ENCODE measurements around the gene DPY19L1. TPM values are rescaled to one million over a fixed set of nuclear protein-coding genes. Genes with fewer than 3 reads are reported as not detected.
A peak's percentile ranks its signal among the peaks of the same experiment; 100 is the strongest.

DPY19L1 gene
- total RNA-seq, 1 experiment from 2014 or later, result 71.7 TPM

DNA sequence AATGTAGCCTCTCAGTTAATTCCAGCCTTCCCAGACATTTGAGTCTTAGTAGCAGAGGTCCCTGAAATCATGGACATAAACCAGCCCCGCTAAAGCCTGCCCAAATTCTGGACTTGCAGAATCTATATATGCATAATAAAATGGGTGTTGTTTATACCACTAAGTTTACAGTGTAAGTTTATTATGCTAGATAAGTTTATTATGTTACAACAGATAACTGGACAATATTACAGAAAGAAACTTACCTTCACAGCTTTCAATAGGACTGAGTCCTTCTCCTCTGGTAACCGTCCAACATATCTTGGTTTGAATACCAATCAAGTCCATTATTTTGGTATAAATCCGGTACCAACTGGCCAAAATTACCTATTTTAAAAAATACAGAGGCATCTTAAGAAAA is 26.2 kb downstream of the DPY19L1 start (continued):
- TF ChIP-seq, protein P1, sequence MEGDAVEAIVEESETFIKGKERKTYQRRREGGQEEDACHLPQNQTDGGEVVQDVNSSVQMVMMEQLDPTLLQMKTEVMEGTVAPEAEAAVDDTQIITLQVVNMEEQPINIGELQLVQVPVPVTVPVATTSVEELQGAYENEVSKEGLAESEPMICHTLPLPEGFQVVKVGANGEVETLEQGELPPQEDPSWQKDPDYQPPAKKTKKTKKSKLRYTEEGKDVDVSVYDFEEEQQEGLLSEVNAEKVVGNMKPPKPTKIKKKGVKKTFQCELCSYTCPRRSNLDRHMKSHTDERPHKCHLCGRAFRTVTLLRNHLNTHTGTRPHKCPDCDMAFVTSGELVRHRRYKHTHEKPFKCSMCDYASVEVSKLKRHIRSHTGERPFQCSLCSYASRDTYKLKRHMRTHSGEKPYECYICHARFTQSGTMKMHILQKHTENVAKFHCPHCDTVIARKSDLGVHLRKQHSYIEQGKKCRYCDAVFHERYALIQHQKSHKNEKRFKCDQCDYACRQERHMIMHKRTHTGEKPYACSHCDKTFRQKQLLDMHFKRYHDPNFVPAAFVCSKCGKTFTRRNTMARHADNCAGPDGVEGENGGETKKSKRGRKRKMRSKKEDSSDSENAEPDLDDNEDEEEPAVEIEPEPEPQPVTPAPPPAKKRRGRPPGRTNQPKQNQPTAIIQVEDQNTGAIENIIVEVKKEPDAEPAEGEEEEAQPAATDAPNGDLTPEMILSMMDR (IDR thresholded peaks at IDR 0.05 in 2 of 3, conservative IDR thresholded peaks at IDR 0.05 in 1 of 3; ENCODE audit: borderline replicate concordance in 1 of 3, insufficient read depth in 1 of 3, low read depth in 2 of 3, low read length in 2 of 3), result no peak
- TF ChIP-seq SP1 (IDR thresholded peaks at IDR 0.05; ENCODE audit: low read depth) (no peak), CBX3 (IDR thresholded peaks at IDR 0.05; ENCODE audit: low read depth) (no peak)

DNA sequence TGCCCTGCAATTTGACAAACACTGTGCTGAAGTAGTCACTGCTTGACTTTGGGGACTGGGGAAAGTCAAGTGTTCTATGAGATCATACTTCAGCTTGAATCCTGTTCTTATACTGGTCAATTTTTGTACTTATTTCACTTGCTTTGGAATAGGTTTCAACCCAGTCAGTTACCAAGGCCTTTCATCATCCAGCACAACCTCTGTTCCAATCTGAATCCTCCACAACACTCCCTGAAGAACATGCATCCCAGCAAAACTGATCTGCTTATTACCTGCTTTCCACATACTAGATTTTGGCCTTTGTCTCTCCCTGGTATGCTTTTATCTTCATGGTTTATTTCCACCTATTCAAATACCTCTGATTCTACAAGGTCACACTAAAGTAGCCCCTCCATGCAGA is 29.5 kb downstream of the DPY19L1 start:
- Histone ChIP-seq H3K9me2 (ENCODE audit: insufficient read depth) (no peaks in the 10 kb centered on the region), H2AFZ (ENCODE audit: low read depth, low read length, poor library complexity, severe bottlenecking) (no peak overlapping the region), H4K20me1 (ENCODE audit: insufficient read depth) (no peaks in the 10 kb centered on the region; the same call in 1 of the 2 replicates), H3K4me1 (ENCODE audit: control insufficient read depth in 1 of 2, insufficient read depth in 2 of 2, low read length in 2 of 2) (peaks cover 40 to 48% of the 10 kb centered on the region in 2 experiments), H3K9me3 (ENCODE audit: control insufficient read depth in 1 of 2, insufficient read depth in 1 of 2, low read depth in 1 of 2, low read length in 2 of 2) (no peaks in the 10 kb centered on the region), H3K4me2 (ENCODE audit: low read length) (no peak overlapping the region), H3K27ac (ENCODE audit: low read depth, low read length) (no peak overlapping the region), H3K9ac (ENCODE audit: low read length) (0 out of 2 replicates have a peak overlapping the region, but pooled peaks have one; percentile 1), H3K36me3 (ENCODE audit: control insufficient read depth in 1 of 2, insufficient read depth in 2 of 2, low read length in 2 of 2) (peaks cover 3 to 5% of the 10 kb centered on the region in 2 experiments), H3K4me3 (replicated peaks in 1 of 2; ENCODE audit: low read depth in 1 of 2, low read length in 2 of 2) (no peak overlapping the region), H3K79me2 (ENCODE audit: insufficient read depth, low read length) (no peaks in the 10 kb centered on the region; the same call in 1 of the 2 replicates), H3K27me3 (ENCODE audit: insufficient read depth, low read length) (no peaks in the 10 kb centered on the region)
- POLR2A ChIA-PET, result no interaction called here
- DNase-seq (ENCODE audit: low read depth, low spot score) (no peak), ATAC-seq (no peak)
- BruUV-seq (replicated peaks), result no TSS peak
- TF ChIP-seq TCF7L2 (IDR thresholded peaks at IDR 0.05; ENCODE audit: borderline replicate concordance, extremely low read depth, insufficient read depth, insufficient read length) (no peak), JUND (IDR thresholded peaks at IDR 0.05) (no peak), ZFX (IDR thresholded peaks at IDR 0.05) (no peak)
- CTCF ChIA-PET, result no interaction called here
- RAD21 ChIA-PET (ENCODE audit: low non-redundant PET in 1 of 2, low total read pairs in 2 of 2, uncharacterized antibody in 2 of 2, unreplicated experiment in 2 of 2), result no interaction called here
- intact Hi-C loops (cut with micrococcal nuclease), result no loop called here

All from HCT116 (cell line).